H1 (cell line): ENCODE measurements around the gene TUBA8. TPM values are rescaled to one million over a fixed set of nuclear protein-coding genes. Genes with fewer than 3 reads are reported as not detected.

Experiments used
- CEBPB ChIP-seq: IDR thresholded peaks from 2 replicates; pipeline ENCODE4 v1.6.1; 2012; ENCODE audit warnings: low read depth, low read length
- polyA plus RNA-seq, 7 experiments: library from polyadenylated mRNA; depleted of rRNA in 3 of 7; stranded (reverse) in 5 of 7; unstranded in 2 of 7; fragments of >200 nt in 5 of 7; fragments of 200-250 nt in 2 of 7; gene quantifications; 1 replicate in 5 of 7; 2 replicates in 1 of 7; 4 replicates in 1 of 7; pipeline versions ENCODE4 v1.2.1 to v1.2.3, GENCODE V29; 2011 to 2013; ENCODE audit warnings: missing spikeins in 2 of 7, mixed read lengths in 2 of 7
- total RNA-seq: library from RNA; stranded (reverse); fragmentation: NEBNext Ultra II Directional; extraction: Animal tissue kit (Norgen Biotek cat#: 25700); gene quantifications from 2 replicates; pipeline ENCODE4 v1.2.1, GENCODE V29; 2021

Gene TUBA8
- total and polyA plus RNA-seq, 2 of the 8 experiments (the other 6 are each of a cell fraction or from before 2014, with no cell fraction given): 1.0 to 4.0 TPM

DNA sequence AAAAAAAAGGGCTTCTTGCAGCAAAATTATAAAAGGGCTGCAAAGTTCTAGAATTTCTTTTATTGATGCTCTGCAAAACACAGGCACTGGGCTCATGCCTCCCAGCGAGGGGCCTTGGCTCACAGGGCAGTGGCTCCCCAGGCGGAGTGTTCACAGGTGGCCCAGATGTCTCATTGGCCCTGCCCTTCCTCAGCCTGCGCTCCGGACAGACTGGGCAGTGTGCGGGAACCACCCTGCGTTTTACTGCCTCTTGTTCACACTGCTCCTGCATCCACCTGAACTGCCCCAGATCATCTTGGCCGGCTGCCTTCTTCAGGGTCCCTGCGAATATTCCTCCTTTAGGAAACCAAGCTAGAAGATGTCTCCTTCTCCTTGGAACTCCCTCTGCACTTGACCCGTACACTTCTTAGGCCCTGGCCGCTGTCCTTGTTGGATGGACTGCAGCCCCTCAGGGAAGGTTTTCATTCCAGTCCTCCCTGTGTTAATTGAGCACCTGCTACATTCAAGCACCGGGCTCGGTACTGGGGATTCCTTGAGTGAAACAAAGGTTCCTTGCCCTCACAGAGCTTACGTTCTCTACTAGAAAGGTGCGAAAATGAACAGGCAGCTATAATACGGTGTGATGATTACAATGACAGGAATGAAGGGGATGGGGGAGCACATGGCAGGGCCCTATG, 4.5 kb downstream of the TUBA8 start (continued):
- no peak for TF ChIP-seq CEBPB
- TF ChIP-seq, all 59 proteins: peak for 0
